ENCODE data around the gene CRB3.

CRB3 gene

GRCh38 chr19:6433165-6433564, 30.9 kb upstream of the CRB3 start:
- no peak overlapping the region for H3K9ac ChIP-seq (ENCODE audit: low read length)
- no peak overlapping the region for H4K8ac ChIP-seq (ENCODE audit: low read depth, low read length)
- H3K27me3 ChIP-seq (ENCODE audit: insufficient read depth, low read length, poor library complexity), result no peaks in the 10 kb centered on the region
- H2BK120ac ChIP-seq (ENCODE audit: low read depth, low read length), result no peak overlapping the region
- no peak overlapping the region for H2AK5ac ChIP-seq (ENCODE audit: low read length)
- H3K23ac ChIP-seq (ENCODE audit: low read length), result no peak overlapping the region
- H3K79me2 ChIP-seq (ENCODE audit: control insufficient read depth, insufficient read depth, low read length), result no peaks in the 10 kb centered on the region
- no CpG with 5 or more reads among the region's 11 CpGs for WGBS (ENCODE audit: extremely low coverage, insufficient coverage, low lambda C conversion rate)
- H3K18ac ChIP-seq (ENCODE audit: low read length), result no peak overlapping the region
- H4K5ac ChIP-seq (ENCODE audit: low read length), result no peak overlapping the region
- no peaks in the 10 kb centered on the region for H3K79me1 ChIP-seq (ENCODE audit: low read length)
- no peak overlapping the region for H3K4me2 ChIP-seq (ENCODE audit: low read length)
- H3K27ac ChIP-seq (ENCODE audit: low read depth, low read length), result no peak overlapping the region
- H3K4me3 ChIP-seq (ENCODE audit: low read length), result no peak overlapping the region
- DNase-seq, result no peak
- no peaks in the 10 kb centered on the region for H3K4me1 ChIP-seq (ENCODE audit: control insufficient read depth, low read depth, low read length)
- H3K56ac ChIP-seq (ENCODE audit: low read length), result no peak overlapping the region
- no peak overlapping the region for H3K4ac ChIP-seq (ENCODE audit: low read depth, low read length)
- H2BK15ac ChIP-seq (replicated peaks; ENCODE audit: low read depth), result no peak overlapping the region
- H3K36me3 ChIP-seq (ENCODE audit: control insufficient read depth, insufficient read depth, low read length), result no peaks in the 10 kb centered on the region
- no peak overlapping the region for H2BK5ac ChIP-seq (ENCODE audit: low read length)

- no peak within 1 kb of the TSS for H3K4ac ChIP-seq (ENCODE audit: low read depth, low read length)
- no peaks in the 10 kb centered on the region for H3K79me1 ChIP-seq (ENCODE audit: low read length)
- no peak within 1 kb of the TSS for H2BK120ac ChIP-seq (ENCODE audit: low read depth, low read length)
- H2BK5ac ChIP-seq (ENCODE audit: low read length), result no peak within 1 kb of the TSS
- no peak within 1 kb of the TSS for H3K4me2 ChIP-seq (ENCODE audit: low read length)
- no peak within 1 kb of the TSS for H3K4me3 ChIP-seq (ENCODE audit: low read length)
- no peak within 1 kb of the TSS for H3K56ac ChIP-seq (ENCODE audit: low read length)
- H3K79me2 ChIP-seq (ENCODE audit: control insufficient read depth, insufficient read depth, low read length), result no peaks in the 10 kb centered on the region
- no peaks in the 10 kb centered on the region for H3K4me1 ChIP-seq (ENCODE audit: control insufficient read depth, low read depth, low read length)
- no peak within 1 kb of the TSS for H3K9ac ChIP-seq (ENCODE audit: low read length)
- no peaks in the 10 kb centered on the region for H3K27me3 ChIP-seq (ENCODE audit: insufficient read depth, low read length, poor library complexity)
- no peak within 1 kb of the TSS for H3K18ac ChIP-seq (ENCODE audit: low read length)
- no peak within 1 kb of the TSS for H2BK15ac ChIP-seq (replicated peaks; ENCODE audit: low read depth)
- H4K5ac ChIP-seq (ENCODE audit: low read length), result no peak within 1 kb of the TSS
- no peak within 1 kb of the TSS for H3K27ac ChIP-seq (ENCODE audit: low read depth, low read length)
- DNase-seq, result no peak
- no CpG with 5 or more reads among the region's 10 CpGs for WGBS (ENCODE audit: extremely low coverage, insufficient coverage, low lambda C conversion rate)
- no peak within 1 kb of the TSS for H3K23ac ChIP-seq (ENCODE audit: low read length)
- H2AK5ac ChIP-seq (ENCODE audit: low read length), result no peak within 1 kb of the TSS
- no peak within 1 kb of the TSS for H4K8ac ChIP-seq (ENCODE audit: low read depth, low read length)
- no peaks in the 10 kb centered on the region for H3K36me3 ChIP-seq (ENCODE audit: control insufficient read depth, insufficient read depth, low read length)
Measured at GRCh38 chr19:6433663-6434062, 30.4 kb upstream of the CRB3 start, which contains the start of gene SLC25A41. Gene SLC25A41, minus strand, starts transcription at chr19:6433763. Its CDS starts 70 bp downstream, at chr19:6433693.

- H3K4ac ChIP-seq (ENCODE audit: low read depth, low read length), result no peak overlapping the region
- no peaks in the 10 kb centered on the region for H3K79me2 ChIP-seq (ENCODE audit: control insufficient read depth, insufficient read depth, low read length)
- H2BK120ac ChIP-seq (ENCODE audit: low read depth, low read length), result no peak overlapping the region
- no peak overlapping the region for H3K9ac ChIP-seq (ENCODE audit: low read length)
- no peak overlapping the region for H4K8ac ChIP-seq (ENCODE audit: low read depth, low read length)
- no peak overlapping the region for H2BK5ac ChIP-seq (ENCODE audit: low read length)
- no peak overlapping the region for H2AK5ac ChIP-seq (ENCODE audit: low read length)
- no peaks in the 10 kb centered on the region for H3K79me1 ChIP-seq (ENCODE audit: low read length)
- H3K18ac ChIP-seq (ENCODE audit: low read length), result no peak overlapping the region
- no CpG with 5 or more reads among the region's 4 CpGs for WGBS (ENCODE audit: extremely low coverage, insufficient coverage, low lambda C conversion rate)
- H3K27me3 ChIP-seq (ENCODE audit: insufficient read depth, low read length, poor library complexity), result no peaks in the 10 kb centered on the region
- no peak overlapping the region for H4K5ac ChIP-seq (ENCODE audit: low read length)
- no peak overlapping the region for H3K23ac ChIP-seq (ENCODE audit: low read length)
- no peak overlapping the region for H3K4me3 ChIP-seq (ENCODE audit: low read length)
- H3K56ac ChIP-seq (ENCODE audit: low read length), result no peak overlapping the region
- no peak for DNase-seq
- H3K36me3 ChIP-seq (ENCODE audit: control insufficient read depth, insufficient read depth, low read length), result no peaks in the 10 kb centered on the region
- H3K4me1 ChIP-seq (ENCODE audit: control insufficient read depth, low read depth, low read length), result no peaks in the 10 kb centered on the region
- H3K27ac ChIP-seq (ENCODE audit: low read depth, low read length), result no peak overlapping the region
- no peak overlapping the region for H3K4me2 ChIP-seq (ENCODE audit: low read length)
- H2BK15ac ChIP-seq (replicated peaks; ENCODE audit: low read depth), result no peak overlapping the region
Measured at GRCh38 chr19:6439743-6440142, 24.3 kb upstream of the CRB3 start.

- no peaks in the 10 kb centered on the region for H3K79me1 ChIP-seq (ENCODE audit: low read length)
- no peak overlapping the region for H3K4me2 ChIP-seq (ENCODE audit: low read length)
- no peaks in the 10 kb centered on the region for H3K79me2 ChIP-seq (ENCODE audit: control insufficient read depth, insufficient read depth, low read length)
- H3K56ac ChIP-seq (ENCODE audit: low read length), result no peak overlapping the region
- H3K27ac ChIP-seq (ENCODE audit: low read depth, low read length), result no peak overlapping the region
- no peaks in the 10 kb centered on the region for H3K4me1 ChIP-seq (ENCODE audit: control insufficient read depth, low read depth, low read length)
- H3K4me3 ChIP-seq (ENCODE audit: low read length), result no peak overlapping the region
- H4K5ac ChIP-seq (ENCODE audit: low read length), result no peak overlapping the region
- no peaks in the 10 kb centered on the region for H3K36me3 ChIP-seq (ENCODE audit: control insufficient read depth, insufficient read depth, low read length)
- H2AK5ac ChIP-seq (ENCODE audit: low read length), result no peak overlapping the region
- no peak overlapping the region for H2BK15ac ChIP-seq (replicated peaks; ENCODE audit: low read depth)
- H3K23ac ChIP-seq (ENCODE audit: low read length), result no peak overlapping the region
- no CpG with 5 or more reads among the region's 3 CpGs for WGBS (ENCODE audit: extremely low coverage, insufficient coverage, low lambda C conversion rate)
- no peak overlapping the region for H3K4ac ChIP-seq (ENCODE audit: low read depth, low read length)
- H3K9ac ChIP-seq (ENCODE audit: low read length), result no peak overlapping the region
- no peaks in the 10 kb centered on the region for H3K27me3 ChIP-seq (ENCODE audit: insufficient read depth, low read length, poor library complexity)
- no peak overlapping the region for H4K8ac ChIP-seq (ENCODE audit: low read depth, low read length)
- DNase-seq, result no peak
- no peak overlapping the region for H2BK120ac ChIP-seq (ENCODE audit: low read depth, low read length)
- no peak overlapping the region for H2BK5ac ChIP-seq (ENCODE audit: low read length)
- H3K18ac ChIP-seq (ENCODE audit: low read length), result no peak overlapping the region
Measured at GRCh38 chr19:6440905-6441304, 23.2 kb upstream of the CRB3 start.

GRCh38 chr19:6442087-6442688, 21.9 kb upstream of the CRB3 start:
- H2BK5ac ChIP-seq (ENCODE audit: low read length), result no peak overlapping the region
- no peak overlapping the region for H3K4me2 ChIP-seq (ENCODE audit: low read length)
- no peaks in the 10 kb centered on the region for H3K4me1 ChIP-seq (ENCODE audit: control insufficient read depth, low read depth, low read length)
- no peak overlapping the region for H3K18ac ChIP-seq (ENCODE audit: low read length)
- H4K5ac ChIP-seq (ENCODE audit: low read length), result no peak overlapping the region
- H3K4me3 ChIP-seq (ENCODE audit: low read length), result no peak overlapping the region
- no peak overlapping the region for H3K4ac ChIP-seq (ENCODE audit: low read depth, low read length)
- no peak for DNase-seq
- H4K8ac ChIP-seq (ENCODE audit: low read depth, low read length), result no peak overlapping the region
- H2BK120ac ChIP-seq (ENCODE audit: low read depth, low read length), result no peak overlapping the region
- no peak overlapping the region for H3K9ac ChIP-seq (ENCODE audit: low read length)
- no peaks in the 10 kb centered on the region for H3K79me1 ChIP-seq (ENCODE audit: low read length)
- H2AK5ac ChIP-seq (ENCODE audit: low read length), result no peak overlapping the region
- H3K23ac ChIP-seq (ENCODE audit: low read length), result no peak overlapping the region
- WGBS (ENCODE audit: extremely low coverage, insufficient coverage, low lambda C conversion rate), result no CpG with 5 or more reads among the region's 13 CpGs
- H3K27me3 ChIP-seq (ENCODE audit: insufficient read depth, low read length, poor library complexity), result no peaks in the 10 kb centered on the region
- no peak overlapping the region for H3K27ac ChIP-seq (ENCODE audit: low read depth, low read length)
- no peaks in the 10 kb centered on the region for H3K36me3 ChIP-seq (ENCODE audit: control insufficient read depth, insufficient read depth, low read length)
- no peaks in the 10 kb centered on the region for H3K79me2 ChIP-seq (ENCODE audit: control insufficient read depth, insufficient read depth, low read length)
- H3K56ac ChIP-seq (ENCODE audit: low read length), result no peak overlapping the region
- no peak overlapping the region for H2BK15ac ChIP-seq (replicated peaks; ENCODE audit: low read depth)

GRCh38 chr19:6443986-6444385, 20.1 kb upstream of the CRB3 start:
- Histone ChIP-seq H3K27me3 (ENCODE audit: insufficient read depth, low read length, poor library complexity) (no peaks in the 10 kb centered on the region), H3K79me2 (ENCODE audit: control insufficient read depth, insufficient read depth, low read length) (no peaks in the 10 kb centered on the region), H3K4me1 (ENCODE audit: control insufficient read depth, low read depth, low read length) (no peaks in the 10 kb centered on the region), H3K56ac (ENCODE audit: low read length) (no peak overlapping the region), H2BK15ac (replicated peaks; ENCODE audit: low read depth) (no peak overlapping the region), H2AK5ac (ENCODE audit: low read length) (no peak overlapping the region), H3K18ac (ENCODE audit: low read length) (no peak overlapping the region), H3K36me3 (ENCODE audit: control insufficient read depth, insufficient read depth, low read length) (no peaks in the 10 kb centered on the region), H3K4me3 (ENCODE audit: low read length) (no peak overlapping the region), H3K27ac (ENCODE audit: low read depth, low read length) (no peak overlapping the region), H3K4ac (ENCODE audit: low read depth, low read length) (no peak overlapping the region), H3K23ac (ENCODE audit: low read length) (no peak overlapping the region), H3K79me1 (ENCODE audit: low read length) (no peaks in the 10 kb centered on the region), H2BK5ac (ENCODE audit: low read length) (no peak overlapping the region), H2BK120ac (ENCODE audit: low read depth, low read length) (no peak overlapping the region), H3K9ac (ENCODE audit: low read length) (no peak overlapping the region), H4K5ac (ENCODE audit: low read length) (no peak overlapping the region), H3K4me2 (ENCODE audit: low read length) (no peak overlapping the region), H4K8ac (ENCODE audit: low read depth, low read length) (no peak overlapping the region)
- WGBS (ENCODE audit: extremely low coverage, insufficient coverage, low lambda C conversion rate), result no CpG with 5 or more reads among the region's 13 CpGs
- DNase-seq, result no peak

Data from mesendoderm (in vitro differentiated cells).